ENCODE data around the gene NR6A1.

The NR6A1 gene

GRCh38 chr9:124795881-124796431 lies 24.8 kb upstream of the NR6A1 start:
- no peak for DNase-seq

- DNase-seq = no peak
Measured at GRCh38 chr9:124794902-124795491, 23.9 kb upstream of the NR6A1 start.

DNA sequence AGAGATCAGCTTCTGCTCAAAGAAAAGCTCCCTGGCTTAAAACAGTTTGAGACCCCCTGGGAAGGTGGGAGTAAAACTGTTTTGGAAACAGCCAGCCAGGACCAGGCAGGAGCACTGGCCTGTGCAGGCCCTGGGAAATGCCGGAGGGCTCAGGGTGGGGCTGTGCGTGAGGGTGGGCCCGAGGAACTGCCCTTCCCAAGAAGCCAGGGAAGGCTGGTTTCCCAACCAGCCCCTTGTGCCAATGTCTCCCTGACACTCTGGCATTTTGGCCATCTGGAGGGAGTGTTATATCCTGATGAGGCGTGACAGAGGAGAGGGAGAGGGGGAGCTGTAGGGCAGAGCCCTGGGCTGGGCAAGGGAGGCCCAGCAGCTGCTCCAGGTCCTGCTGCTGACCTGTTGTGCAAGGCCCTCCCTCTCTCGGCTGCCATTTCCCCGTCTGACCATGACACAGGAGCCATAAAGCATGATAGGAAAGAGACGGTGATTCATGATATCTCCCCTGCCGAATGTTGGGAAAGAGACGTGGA lies 22.0 kb upstream of the NR6A1 start:
- DNase-seq = no peak

GRCh38 chr9:124792257-124793014 lies 21.3 kb upstream of the NR6A1 start:
- no peak for DNase-seq

DNA sequence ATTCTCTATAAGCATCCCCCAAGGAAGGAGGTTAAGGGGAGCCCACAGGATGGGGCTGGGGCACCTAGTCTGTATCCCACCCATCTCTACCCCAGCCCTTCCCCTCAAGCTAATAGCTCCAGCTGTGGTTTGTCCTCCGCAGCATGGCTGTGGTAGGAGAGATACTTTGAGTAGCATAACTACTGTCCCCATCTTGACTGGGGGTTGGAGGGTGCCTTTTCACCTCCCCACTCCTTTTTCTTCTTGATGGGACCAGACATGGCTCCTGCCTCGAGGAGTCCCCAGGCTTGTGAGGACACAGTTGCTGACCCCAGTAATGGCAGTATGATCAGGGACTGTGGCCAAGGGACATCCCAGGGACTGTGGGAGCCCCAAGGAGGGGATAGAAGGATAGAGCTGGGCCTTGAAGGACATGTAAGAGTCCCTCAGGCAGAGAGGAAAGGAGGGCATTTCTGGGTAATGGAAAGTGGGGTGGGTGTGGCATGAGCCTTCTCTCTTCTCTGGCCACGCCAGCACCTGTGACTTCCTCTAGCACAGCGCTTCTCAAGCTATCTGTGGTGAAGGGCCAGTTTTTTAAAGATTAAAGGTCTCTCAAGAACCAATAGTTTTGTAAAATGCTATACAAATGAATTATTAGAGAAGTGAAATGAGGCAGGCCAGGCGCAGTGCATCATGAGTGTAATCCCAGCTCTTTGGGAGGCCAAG lies 19.8 kb upstream of the NR6A1 start:
- DNase-seq = no peak

GRCh38 chr9:124790301-124790700 lies 19.2 kb upstream of the NR6A1 start:
- no peak for DNase-seq

DNA sequence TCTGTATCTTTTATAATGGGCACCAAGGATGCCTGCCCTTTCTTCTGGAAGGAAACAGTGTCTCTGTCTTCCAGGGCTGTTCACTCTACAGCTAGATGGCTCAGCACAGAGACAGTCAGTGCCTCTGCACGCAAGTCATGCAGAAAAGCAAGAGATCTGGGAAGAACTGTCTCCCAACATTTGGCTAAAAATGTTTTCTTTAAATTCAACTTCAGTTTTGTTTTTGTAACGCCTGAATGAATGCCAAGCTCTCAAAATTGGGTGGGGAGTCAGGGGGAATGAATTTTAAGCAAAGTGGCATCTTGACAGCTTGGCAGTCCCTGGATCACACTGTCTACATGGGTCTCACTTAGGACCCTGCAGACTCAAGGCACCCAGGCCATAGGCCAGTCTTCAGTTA lies 18.4 kb upstream of the NR6A1 start:
- DNase-seq = no peak

- no peak for DNase-seq
Measured at GRCh38 chr9:124788542-124789217, 17.6 kb upstream of the NR6A1 start.

DNA sequence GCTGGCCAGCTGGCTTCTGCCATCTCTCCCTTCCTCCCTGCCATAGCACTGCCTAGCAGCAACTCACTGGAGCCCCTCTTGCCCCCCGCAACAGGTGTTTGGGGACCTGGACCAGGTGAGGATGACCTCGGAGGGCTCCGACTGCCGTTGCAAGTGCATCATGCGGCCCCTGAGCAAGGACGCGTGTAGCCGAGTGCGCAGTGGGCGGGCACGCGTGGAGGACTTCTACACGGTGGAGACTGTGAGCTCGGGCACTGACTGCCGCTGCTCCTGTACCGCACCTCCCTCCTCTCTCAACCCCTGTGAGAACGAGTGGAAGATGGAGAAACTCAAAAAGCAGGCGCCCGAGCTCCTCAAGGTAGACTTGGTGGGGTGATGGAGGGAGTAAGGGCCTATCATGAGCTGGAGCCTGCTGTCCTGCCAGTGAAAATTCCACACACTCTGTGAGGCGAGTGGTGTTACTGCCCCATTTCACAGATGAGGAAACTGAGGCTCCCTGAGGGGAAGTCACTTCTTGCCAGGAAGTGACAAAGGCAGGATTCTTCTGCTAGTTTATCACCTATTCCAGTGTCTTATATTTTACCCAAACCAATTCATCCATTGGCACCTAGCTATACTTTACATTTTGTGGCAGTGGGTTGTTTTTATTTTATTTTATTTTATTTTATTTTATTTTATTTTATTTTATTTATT lies 15.9 kb upstream of the NR6A1 start:
- no peak for DNase-seq

DNA sequence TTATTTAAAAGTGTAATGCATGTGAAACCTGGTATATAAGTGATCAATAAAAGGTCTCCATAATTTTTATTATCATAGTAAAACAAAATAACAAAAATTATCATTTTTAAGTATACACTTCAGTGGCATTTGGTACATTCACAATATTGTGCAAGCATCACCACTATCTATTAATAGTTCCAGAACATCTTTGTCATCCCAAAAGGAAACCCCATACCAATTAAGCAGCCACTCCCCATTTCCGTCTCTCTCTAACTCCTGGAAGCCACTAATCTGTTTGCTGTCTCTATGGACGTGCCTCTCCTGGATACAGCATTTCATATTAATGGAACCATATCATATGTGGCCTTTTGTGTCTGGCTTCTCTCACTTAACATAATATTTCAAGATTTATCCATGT lies 13.4 kb upstream of the NR6A1 start:
- no peak for DNase-seq

GRCh38 chr9:124783830-124784229 lies 12.7 kb upstream of the NR6A1 start:
- DNase-seq = no peak

- DNase-seq = no peak
Measured at GRCh38 chr9:124782661-124783574, 11.8 kb upstream of the NR6A1 start.

DNA sequence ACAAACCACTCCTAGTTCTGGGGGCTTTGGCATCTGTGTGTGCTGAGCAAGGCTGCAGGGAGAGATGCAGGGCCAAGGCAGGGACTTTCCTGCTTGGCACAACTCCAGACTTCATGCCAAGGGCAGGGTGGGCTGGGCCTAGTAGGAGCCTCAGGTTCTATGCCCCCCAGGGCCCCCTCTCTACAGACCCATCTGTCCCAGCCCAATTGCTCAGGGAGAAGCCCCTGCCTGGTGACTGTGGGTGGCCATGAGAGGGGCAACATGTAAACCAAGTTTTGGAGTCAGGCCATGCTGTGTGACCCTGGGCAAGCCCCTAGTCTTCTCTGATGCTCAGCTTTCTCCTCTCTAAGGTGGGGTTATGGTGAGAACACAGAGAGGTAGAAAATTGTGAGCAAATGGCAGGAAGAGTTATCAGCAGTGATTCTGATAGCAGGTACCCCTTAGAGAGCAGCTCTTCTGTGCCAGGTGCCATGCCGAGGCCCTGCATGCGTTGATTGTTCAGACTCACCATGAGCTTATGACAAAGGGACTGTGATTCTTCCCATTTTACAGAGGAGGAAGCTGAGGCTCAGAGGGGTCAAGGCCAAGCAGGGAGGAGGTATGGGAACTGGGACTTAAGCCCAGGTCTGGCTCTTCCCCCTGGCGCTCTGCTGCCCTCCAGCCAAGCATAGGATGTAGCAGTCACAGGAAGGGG lies 11.0 kb upstream of the NR6A1 start:
- no peak for DNase-seq

DNA sequence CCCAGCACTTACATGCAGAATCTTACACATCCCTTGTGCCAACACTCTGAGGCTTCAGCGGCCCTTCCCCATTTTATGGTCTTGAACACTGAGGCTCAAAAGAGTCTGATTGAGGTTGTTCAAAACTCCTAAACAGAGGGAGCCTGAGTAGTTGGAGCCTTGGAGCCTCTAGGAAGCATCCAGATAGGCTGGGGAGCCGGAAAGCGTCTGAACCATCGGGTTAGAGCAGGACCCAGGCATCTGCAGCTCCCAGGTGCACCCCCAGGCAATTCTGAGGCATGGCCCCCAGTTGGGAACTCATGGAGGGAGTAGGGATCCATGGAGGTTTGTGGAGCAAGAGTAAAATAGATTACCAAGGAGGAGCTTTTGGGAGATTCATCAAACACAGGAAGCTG lies 9.6 kb upstream of the NR6A1 start:
- no peak for DNase-seq

- DNase-seq = no peak
Measured at GRCh38 chr9:124780060-124780756, 9.1 kb upstream of the NR6A1 start.

GRCh38 chr9:124779368-124780059 lies 8.4 kb upstream of the NR6A1 start:
- DNase-seq = no peak

DNA sequence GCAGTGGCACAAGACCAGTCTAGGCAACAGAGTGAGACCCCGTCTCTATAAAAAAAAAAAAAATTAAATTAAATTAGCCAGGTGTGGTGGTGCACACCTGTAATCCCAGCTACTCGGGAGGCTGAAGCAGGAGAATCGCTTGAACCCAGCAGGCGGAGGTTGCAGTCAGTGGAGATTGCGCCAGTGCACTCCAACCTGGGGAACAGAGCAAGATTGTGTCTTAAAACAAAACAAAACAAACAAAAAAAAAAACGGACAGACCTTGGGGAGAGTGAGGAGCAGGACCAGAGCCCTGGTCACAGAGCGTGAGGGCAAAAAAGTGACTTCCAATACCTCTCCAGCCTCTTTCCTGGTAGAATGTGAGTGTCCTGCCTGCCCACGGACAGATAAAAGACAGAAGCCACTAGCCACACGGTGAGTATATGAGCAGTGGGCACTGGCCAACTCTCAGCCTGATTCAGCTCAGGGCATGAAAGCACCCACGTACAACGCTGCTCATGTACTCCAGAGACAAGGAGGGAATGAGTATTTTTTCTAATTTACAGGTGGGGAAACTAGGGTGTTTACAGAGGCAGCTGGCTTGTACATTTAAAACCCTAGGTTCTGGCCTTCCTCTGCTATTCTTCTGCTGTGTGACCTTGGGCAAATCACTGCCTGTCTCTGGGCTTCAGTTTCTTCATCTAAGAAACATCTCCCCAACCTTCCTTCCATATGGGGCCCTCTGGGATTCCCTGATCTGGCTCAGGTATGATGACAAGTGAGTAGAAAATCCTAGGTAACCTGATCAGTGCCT lies 7.7 kb upstream of the NR6A1 start:
- no peak for DNase-seq

GRCh38 chr9:124776954-124777648 lies 6.0 kb upstream of the NR6A1 start, which contains the start of gene OLFML2A:
TSS of gene OLFML2A (plus strand) at chr9:124777133. CDS start at chr9:124777271, 138 bp downstream.
- no peak for DNase-seq
